Measurements from ENCODE around the gene SYNGR3.

SYNGR3 gene

DNA sequence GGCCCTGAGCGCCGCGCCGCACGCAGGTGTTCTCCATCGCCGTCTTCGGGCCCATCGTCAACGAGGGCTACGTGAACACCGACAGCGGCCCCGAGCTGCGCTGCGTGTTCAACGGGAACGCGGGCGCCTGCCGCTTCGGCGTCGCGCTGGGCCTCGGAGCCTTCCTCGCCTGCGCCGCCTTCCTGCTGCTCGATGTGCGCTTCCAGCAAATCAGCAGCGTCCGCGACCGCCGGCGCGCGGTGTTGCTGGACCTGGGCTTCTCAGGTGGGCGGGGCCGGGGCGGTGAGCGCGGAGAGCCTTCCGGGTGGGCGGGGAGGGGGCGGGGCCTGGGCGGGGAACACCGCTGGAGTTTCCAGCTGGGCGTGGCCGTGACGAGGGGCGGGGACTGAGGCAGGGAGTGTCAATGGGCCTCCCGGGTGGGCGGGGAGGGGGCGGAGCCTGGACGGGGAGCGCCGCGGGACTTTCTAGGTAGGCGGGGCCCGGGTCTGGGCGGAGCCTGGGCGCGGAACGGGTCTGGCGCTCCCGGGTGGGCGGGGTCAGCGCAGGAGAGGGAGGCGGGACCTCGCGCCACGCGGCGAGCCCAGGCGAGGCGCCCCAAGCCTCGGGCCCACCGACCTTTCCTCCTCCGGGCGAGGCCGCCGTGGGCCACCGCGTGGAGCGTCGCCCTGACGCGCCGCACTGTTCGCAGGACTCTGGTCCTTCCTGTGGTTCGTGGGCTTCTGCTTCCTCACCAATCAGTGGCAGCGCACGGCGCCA, 2.4 kb downstream of the SYNGR3 start:
- peak in 50 of 51 donors; percentile 18 to 92 (median 80) for DNase-seq

DNA sequence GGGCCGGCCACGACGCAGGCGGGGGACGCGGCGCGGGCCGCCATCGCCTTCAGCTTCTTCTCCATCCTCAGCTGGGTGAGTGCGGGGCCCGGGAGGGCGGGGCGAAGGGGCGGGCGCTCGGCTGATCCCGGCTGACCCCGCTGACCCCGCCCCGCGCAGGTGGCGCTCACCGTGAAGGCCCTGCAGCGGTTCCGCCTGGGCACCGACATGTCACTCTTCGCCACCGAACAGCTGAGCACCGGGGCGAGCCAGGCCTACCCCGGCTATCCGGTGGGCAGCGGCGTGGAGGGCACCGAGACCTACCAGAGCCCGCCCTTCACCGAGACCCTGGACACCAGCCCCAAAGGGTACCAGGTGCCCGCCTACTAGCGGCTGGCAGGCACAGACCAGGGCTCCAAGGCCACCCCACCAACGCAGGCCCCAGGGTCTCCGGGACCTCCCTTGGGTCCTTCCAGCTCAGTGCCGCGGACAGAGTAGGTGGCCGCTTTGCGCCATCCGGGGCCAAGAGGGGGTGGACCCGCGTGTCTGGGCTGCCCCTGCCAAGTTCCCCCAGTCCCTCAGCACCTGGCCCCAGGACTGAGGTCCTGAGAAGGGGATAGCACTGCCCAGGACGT, 3.0 kb downstream of the SYNGR3 start:
- DNase-seq = no peak

DNA sequence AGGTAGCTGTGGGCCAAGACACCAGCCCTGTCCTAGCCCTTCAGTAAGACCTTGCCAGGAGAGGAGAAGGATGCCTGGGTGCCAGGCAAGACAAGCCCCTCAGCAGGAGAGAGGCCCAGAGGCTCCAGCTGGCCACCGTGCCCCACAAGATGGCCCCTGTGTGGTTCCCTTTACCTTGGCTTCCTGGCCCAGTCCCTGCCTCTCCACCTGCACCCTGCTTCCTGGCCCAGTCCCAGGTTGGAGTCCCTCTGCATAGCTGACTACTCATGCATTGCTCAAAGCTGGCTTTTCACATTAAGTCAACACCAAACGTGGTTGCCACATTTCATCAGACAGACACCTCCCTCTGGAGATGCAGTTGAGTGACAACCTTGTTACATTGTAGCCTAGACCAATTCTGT, 4.0 kb downstream of the SYNGR3 start:
- DNase-seq = no peak

DNA sequence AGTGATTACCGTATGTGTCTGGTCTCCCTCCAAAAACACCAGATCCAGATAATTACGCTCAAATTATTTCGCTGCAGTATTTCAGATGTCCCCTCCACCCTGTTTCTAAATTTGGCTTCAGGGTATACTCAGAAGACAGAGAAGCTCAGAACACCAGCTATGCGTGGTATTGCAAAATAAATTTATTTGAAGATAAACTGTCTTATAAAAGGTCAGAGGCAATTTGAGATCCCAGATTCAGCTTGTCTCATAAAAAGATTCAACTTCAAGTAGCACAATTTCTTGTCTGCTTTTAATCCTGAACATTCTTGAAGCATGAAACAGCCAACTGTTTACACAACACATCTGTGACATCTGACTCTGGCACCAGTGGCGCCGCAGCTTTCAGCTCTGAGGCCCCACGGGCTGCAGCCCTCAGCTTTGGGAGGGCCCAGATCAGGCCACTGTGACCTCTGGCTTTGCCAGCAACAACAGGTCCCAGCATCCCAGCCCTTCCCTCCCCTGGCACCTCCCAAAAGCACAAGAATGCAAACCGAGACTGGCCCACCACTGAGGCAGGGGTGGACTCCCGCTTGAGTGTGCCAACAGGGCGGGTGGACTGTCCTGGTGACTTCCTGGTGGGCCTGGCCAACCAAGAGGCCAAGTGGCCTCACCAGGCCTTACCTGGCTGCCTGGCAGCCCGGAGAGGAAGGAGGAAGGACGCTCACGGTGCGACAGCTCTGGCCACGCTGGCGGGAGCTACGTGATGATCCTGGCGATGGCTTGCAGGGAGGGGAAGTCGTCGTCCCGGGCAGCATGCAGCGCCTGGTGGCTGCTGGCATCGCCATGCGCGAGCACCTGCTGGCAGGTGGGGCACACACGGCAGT, 8.0 kb downstream of the SYNGR3 start:
- DNase-seq = no peak

DNA sequence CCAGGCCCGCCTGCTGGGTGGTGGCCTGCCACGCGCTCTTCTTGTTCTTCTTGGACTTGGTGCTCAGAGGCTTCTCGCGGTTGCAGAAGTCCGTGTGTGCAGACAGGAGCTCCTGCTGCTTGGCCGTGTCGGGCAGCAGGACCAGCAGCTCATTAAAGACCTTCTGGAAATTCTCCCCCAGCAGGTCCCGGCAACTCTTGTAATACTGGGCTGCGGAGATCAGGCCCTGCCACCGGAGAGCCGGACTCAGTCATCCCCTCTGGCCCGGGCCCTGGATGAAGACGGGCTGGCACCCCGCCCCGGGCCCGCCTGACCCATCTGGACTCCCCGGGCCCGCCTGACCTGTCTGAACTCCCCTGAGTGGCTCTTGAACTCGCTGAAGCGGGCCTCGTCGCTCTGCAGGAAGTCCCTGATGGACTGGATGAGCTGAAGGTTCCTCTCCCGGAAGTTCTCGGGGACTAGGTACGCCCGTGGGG, 8.6 kb downstream of the SYNGR3 start:
- no peak for DNase-seq

DNA sequence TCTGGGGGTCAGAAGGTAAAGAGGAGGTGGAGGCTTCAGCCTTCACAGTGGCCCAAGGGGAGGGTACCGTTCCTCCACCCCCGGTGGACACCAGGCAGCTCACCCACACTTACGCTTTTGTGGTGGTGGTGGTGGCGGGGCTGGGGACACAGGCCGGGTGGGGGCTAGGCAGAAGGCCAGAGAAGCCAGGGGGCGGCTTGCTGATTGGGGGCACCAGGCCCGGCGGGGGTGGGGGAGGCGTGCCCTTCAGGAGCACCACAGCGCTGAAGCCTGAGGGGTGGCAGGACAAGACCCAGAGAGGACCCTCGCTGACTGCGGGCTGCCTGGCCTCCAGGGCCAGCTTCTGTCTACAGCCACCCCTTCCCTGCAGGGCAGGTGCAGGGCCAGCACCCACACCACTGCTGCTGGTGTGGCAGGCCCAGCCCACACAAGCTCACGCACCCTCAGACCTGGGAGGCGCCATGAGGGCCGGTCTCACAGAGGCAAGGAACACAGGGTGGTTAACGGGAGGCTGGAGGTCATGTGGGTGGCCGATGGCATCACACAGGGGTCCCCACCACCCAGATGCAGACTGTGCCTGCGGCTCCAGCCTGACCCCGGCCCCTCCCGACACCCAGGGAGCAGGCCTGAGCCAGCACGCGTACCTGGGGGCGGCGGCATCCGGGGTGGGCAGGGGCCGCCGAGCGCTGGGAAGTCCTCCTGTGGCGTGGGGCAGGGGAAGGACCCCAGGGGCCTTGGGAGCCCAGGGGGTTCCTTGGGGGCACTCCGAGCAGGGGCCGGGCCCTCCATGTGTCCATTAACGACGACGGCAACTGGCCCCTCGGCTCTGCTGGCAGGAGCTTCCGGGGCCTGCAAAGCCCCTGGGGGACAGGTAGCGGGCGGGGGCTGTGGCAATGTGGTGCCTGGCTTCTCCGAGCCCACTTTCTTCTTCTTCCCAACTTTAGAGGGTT, 9.4 kb downstream of the SYNGR3 start:
- DNase-seq = no peak

DNA sequence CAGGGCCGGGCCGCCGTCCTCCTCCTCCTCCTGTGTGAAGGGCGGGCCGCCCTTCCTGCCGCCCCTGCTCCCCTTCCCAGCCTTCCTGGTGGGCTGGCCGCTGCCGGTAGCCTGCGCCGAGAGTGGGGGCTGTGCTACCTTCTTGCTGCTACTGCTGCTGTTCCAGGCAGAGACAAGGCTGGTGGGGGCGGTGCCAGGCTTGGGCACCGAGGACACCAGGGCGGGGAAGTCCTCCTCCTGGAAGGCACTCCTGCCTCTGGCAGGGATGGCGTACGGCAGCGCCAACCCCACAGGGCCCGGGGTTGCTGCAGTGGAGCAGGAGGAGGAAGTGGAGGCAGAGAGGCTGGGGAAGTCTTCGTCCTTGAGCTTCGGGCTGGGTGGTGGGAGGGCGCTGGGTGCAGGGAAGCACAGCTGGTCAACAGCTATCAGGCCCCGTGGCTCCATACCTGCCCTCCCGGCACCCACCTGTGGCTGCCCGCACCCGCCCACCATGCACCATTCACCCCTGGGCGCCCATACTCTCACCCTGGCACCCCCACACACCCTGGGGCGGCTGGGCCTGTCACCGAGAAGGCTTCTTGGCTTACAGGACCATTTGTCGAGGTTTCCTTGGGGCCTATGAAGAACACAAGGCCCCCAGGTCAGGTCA, 10.2 kb downstream of the SYNGR3 start:
- DNase-seq = no peak

DNA sequence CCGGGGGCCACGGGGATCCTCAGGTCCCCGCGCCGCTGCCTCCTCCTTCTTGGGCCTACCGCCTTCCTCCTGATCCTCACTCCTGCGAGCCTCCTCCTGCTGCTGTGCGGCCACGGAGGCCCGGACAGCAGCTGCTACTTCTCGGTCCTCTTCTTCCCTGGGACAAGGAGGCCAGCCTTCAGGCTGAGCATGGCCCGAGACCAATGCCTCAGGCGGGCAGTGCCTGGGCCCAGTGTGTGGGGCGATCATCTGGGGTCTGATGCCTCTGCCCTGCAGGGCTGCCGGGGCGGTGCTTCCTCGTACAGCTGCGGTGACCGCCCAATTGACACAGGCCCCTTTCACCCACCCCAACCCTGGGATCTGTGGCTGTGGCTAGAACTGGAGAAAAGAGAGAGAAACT, 11.3 kb downstream of the SYNGR3 start:
- no peak for DNase-seq

DNA sequence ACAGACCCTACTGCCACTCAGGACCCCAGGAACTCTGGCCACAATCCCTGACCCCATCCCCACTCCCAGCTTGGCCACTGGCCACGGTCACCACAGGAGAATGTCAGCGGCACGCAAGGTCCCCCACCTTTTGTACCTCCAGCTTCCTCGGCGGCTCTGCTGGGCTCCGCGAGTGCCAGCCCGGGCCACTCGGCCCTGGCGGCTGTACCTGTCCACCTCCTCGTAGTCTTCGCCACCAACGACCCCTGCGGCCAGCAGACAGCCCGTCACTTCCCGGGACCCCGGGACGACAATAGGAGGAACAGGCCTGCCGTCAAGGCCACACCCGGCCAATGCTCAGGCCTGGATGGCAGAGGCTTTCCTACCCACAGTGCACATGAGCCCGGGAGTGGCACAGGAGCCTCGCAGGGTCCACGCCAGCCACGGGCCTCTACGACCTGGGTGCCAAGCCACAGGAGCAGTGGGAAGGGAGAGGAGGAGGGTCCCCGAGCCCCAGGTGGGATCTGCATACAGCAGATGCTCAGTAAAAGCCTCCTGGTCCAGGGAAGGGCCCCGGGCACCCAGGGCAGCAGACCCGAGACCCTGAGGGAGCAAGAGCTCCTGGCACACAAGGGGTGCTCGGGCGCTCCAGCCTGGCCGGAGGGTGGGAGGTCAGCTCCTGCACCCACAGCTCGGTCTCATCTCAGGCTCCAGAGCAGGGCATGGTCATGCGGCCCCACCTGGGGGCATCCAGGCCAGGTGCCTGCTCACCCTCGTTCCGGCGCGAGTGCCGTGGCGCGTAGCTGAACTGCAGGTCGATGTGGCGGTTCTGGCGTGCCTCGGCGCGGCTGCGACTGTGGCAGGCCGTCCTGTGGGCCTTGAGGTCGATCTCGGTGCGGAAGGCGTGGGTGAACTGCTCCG, 11.9 kb downstream of the SYNGR3 start:
- DNase-seq = no peak

DNA sequence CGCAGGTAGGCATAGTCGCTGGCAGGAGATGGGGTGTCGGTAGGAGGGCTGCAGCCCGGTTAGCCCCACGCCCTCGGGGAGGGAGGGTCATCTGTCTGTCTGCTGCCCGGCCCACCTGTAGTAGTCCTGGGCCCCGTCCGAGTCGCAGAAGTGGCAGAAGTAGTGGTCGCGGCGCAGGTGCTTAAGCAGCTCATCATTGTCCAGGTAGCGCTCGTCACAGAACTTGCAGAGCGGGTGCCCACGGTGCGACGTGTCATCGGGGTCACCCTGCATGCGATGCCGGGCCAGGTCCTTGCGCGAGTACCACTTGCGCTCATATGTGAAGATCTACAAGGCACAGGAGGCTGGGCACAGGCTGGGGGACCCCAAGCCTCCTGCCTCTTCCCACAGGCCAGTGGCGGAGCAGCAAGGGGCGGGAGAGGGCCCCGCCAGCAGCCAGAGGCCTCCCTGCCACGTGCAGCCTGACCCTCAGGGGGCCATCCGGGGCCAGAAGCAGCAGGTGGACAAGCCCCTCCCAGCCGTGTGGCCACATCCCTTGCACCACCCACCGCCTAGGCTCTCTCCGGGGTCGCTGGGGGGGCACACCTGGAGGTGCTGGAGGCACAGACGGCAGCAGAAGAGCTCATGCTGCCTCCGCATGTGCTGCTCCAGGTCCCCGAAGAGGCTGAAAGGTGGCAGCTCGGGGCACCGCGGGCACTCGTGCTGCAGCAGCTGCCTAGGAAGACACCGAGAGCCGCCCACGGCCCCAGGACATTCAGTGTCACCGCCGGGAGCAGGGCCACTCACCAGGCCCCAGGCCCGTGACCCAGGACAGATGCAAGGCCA, 12.8 kb downstream of the SYNGR3 start:
- DNase-seq = no peak

DNA sequence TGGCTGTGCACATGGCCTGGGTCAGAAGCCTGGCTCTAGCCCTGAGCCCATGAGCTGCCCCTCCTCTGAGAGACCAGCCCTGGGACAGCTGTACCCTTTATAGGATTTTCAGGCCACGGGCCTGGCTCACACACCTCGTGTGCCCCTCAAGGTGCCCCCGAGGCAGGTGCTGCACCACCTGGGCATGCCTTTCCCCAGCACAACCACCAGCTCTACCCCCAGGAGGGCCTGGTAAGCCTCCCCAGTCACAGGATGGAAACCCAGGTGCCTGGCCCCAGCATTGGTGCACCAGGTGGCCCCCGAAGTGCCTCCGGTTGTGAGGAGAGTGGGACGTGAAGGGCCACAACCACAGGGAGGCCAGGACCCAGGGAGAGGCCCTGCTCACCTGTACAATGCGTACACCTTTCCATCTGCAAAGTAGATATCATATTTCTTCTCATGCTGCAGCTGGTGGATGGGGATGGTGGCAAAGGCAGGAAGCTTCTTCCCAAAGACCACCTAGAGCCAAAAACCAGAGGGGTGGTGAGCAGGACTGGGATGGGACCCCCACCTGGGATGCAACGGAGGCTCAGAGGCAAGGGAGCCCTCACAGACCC, 13.6 kb downstream of the SYNGR3 start:
- DNase-seq = no peak

DNA sequence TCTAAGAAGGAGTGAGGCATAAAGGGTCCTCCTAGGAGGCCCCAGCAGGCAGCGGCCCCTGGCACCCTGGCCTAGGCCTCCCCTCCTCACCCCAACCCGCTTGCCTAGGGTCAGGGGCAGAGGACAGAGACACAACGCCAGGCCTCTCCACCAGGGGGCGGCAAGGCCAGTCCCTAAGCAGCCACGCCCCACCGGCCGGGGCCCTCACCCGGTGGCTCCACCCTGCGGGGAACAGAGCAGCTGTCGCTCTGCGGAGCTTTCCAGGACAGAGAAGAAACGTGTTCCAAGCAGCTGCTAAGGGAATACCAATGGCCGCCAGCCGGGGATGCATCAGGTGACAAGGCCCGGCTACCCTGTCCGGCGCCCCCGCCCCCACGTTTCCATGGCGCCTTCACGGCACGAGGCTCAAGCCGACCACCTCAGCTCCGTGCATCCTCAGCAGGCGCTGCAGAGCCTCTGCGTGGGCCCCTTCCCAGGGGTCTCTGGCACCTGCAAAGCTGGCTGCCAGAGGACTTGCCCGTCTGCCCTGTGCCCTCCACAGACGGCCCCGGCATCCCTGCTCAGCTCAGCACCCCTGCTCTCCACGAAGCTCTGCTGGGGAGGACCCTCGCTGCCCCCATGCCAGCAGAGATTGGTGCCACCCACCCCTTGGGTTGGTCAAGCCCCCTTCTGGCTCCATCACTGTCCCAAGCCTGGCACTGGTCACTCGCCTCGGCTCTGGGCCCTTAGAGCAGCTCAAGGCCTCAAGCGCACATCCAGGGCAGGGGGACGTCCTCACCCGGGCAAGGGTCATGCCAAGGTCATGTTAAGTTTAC, 14.3 kb downstream of the SYNGR3 start:
- peak in 43 of 51 donors; percentile 8 to 83 (median 59) for DNase-seq

DNA sequence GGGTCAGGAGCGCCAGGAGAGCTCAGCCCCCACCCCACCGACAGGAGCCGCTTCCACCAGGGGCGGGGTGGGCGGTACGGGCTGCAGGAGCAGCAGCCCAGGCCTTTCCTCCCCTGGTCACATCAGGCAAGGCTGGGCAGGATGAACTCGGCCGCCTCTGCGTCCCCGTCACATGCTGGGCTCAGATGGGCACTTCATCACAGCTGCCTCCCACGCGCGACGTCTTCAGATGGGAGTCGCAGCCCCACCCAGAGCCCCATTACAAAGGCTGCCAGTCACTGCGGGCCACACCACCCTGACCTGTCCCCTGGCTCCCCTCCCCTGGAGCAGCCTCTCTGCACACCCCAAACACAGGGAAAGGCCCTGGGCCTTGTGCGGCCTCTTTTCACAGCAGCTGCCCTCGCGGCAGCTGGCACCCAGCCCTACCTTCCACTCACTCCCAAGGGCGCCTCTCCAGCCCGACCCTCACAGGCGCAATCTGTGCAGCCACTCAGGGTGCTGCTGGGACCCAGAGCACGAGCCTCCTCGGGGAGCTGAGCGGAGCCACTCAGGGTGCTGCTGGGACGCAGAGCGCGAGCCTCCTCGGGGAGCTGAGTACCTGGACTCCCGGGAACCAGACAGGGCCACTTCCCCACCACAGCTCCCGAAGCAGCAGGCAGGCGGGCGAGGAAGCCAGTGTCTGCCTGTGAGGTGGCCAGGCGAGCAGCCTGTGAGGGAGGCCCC, 15.2 kb downstream of the SYNGR3 start:
- no peak for DNase-seq

DNA sequence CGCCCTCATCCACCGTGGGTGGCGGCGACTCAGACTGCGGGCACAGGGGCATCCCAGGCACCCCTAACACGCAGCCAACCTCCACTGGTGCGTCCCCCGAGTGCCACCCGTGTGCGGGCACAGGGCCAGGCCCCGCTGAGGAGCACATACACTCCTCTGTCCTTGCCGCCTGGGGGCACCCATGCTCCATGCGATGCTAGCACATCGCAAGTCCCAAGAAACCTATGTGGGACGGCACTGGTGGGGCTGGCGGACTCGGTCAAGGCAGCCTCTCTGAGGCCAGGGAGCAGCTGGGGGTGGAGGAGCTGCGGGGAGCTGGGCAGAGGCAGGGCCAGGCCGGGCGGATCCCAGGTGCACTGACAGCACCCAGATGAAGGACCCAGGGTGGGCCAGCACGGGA, 15.9 kb downstream of the SYNGR3 start:
- DNase-seq = peak in 1 of 51 donors; percentile 23

DNA sequence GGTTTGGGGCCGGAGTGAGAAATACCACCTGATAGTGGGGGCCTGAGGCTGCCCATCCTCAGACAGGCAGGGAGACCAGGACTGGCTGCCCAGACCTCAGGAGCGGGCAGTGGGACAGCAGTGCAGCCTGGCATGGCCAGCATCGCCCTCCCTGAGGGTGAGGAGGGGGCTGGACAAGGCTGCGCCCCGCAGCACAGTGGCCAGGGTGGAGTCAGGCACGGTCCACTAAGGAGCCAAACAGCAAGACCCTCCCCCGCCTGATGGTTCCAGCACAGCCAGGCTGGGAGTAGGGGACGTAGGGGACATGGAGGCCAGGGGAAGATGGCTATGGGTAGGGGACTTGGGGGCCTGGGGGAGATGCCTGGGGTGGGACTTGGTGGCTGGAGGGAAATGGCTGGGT, 16.5 kb downstream of the SYNGR3 start:
- no peak for DNase-seq

DNA sequence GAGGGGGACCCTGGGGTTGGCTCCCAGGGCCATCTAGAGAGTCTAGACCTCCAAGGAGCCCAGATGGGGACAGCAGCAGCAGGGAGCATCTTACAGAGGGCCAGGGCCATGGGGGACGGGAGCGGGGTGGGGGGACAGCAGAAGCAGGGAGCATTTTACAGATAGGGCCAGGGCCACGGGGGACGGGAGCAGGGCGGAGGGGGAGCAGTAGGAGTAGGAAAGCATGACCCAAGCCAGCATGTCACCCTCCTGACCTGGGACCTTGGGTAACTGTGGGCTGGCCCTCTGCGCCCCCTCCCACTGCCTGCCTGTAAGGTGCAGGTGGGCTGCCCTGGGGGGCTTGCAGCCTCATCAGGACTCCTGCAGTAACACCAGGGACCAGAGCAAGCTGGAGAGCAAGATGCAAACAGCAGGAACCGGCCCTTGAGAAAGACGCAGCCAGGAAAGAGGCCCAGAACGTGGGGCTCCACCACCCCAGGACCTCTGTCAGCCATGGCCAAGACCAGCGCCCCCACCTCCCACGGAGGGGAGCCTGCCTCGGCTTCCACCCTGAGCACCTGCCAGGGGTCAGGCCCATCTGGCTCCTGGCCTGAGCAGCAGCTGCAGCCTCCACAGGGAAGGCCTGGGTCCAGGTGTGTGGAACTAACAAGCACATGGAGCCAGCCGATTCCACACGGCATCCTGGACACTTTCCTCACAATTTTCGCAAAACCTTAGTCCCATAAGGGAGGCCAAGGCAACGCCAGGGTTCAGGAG, 17.5 kb downstream of the SYNGR3 start:
- DNase-seq = no peak
